SK-N-SH (cell line): ENCODE results near the gene ZER1. TPM values are rescaled to one million over a fixed set of nuclear protein-coding genes. Genes with fewer than 3 reads are reported as not detected.

Experiments
- CTCF ChIA-PET: fragments of 300-600, 350-600 bp; formaldehyde crosslinking; extraction: SDS; loops from one replicate; lab custom pipeline; 2021; lab: Yijun Ruan, JAX
- POLR2A ChIA-PET: fragments of 350-600 bp; sonication (Branson Sonifier 250); formaldehyde crosslinking; extraction: SDS; loops from one replicate; lab custom pipeline; 2020; ENCODE audit warnings: antibody characterized with exemption, inconsistent platforms; lab: Yijun Ruan, JAX
- DNase-seq: peaks from one replicate; pipeline ENCODE4 v3.0.0; 2012
- H2AFZ ChIP-seq: fragments of 200-600 bp; sonication (generic); 2 replicates; pipeline ENCODE4 v1.8.1; 2016; ENCODE audit warnings: antibody characterized with exemption, mild to moderate bottlenecking, low read depth
- H3F3A ChIP-seq: fragments of 200-600 bp; sonication (generic); replicated peaks from 2 replicates; pipeline ENCODE3; 2016; ENCODE audit warnings: antibody characterized with exemption, mild to moderate bottlenecking; ENCODE audit not compliant: insufficient read depth
- H3K27ac ChIP-seq, 2 experiments: fragments of 200-500 bp in 1 of 2; fragments of 200-600 bp in 1 of 2; sonication (Bioruptor generic) in 1 of 2; sonication (generic), shearing (Covaris generic) in 1 of 2; 2 replicates each; pipeline versions ENCODE4 v1.5.1 to v1.6.1; 2014 to 2016; ENCODE audit warnings: low read depth in 2 of 2, inconsistent platforms in 1 of 2, low read length in 1 of 2, mild to moderate bottlenecking in 1 of 2, mixed read lengths in 1 of 2
- H3K27me3 ChIP-seq: fragments of 200-600 bp; sonication (generic), shearing (Covaris generic); 2 replicates; pipeline ENCODE4 v1.6.1; 2016; ENCODE audit warnings: mixed run types; ENCODE audit not compliant: insufficient read depth
- H3K36me3 ChIP-seq, 2 experiments: fragments of 200-500 bp in 1 of 2; fragments of 200-600 bp in 1 of 2; sonication (Bioruptor generic) in 1 of 2; sonication (generic) in 1 of 2; replicated peaks in 1 of 2; 2 replicates each; pipeline versions ENCODE3 to v1.5.1; 2014 to 2016; ENCODE audit warnings: low read length in 1 of 2, mild to moderate bottlenecking in 1 of 2; ENCODE audit not compliant: insufficient read depth in 2 of 2, control insufficient read depth in 1 of 2
- H3K4me1 ChIP-seq, 2 experiments: fragments of 200-500 bp in 1 of 2; fragments of 200-600 bp in 1 of 2; sonication (Bioruptor generic) in 1 of 2; sonication (generic), shearing (Covaris generic) in 1 of 2; 2 replicates each; pipeline versions ENCODE4 v1.5.1 to v1.6.1; 2014 to 2016; ENCODE audit warnings: low read depth in 1 of 2, low read length in 1 of 2, mixed run types in 1 of 2; ENCODE audit not compliant: insufficient read depth in 2 of 2, control insufficient read depth in 1 of 2
- H3K4me2 ChIP-seq: fragments of 200-600 bp; sonication (generic), shearing (Covaris generic); 2 replicates; pipeline ENCODE4 v1.6.1; 2017; ENCODE audit warnings: mixed run types
- H3K4me3 ChIP-seq, 2 experiments: fragments of 200-500 bp in 1 of 2; fragments of 200-600 bp in 1 of 2; sonication (Bioruptor generic) in 1 of 2; sonication (generic), shearing (Covaris generic) in 1 of 2; 2 replicates each; pipeline versions ENCODE4 v1.5.1 to v1.8.1; 2014 to 2016; ENCODE audit warnings: low read depth in 2 of 2, inconsistent platforms in 1 of 2, low read length in 1 of 2, mild to moderate bottlenecking in 1 of 2, mixed read lengths in 1 of 2, moderate library complexity in 1 of 2
- H3K79me2 ChIP-seq: fragments of 200-600 bp; sonication (generic); 2 replicates; pipeline ENCODE4 v1.8.1; 2017; ENCODE audit warnings: mild to moderate bottlenecking; ENCODE audit not compliant: insufficient read depth
- H3K9ac ChIP-seq: fragments of 200-600 bp; sonication (generic); 2 replicates; pipeline ENCODE4 v1.6.1; 2017; ENCODE audit warnings: mixed run types
- H3K9me2 ChIP-seq: fragments of 200-600 bp; sonication (generic); 2 replicates; pipeline ENCODE4 v1.6.1; 2017; ENCODE audit warnings: mixed run types
- H3K9me3 ChIP-seq: fragments of 200-600 bp; sonication (generic); 2 replicates; pipeline ENCODE4 v1.6.1; 2017; ENCODE audit warnings: mixed run types, mild to moderate bottlenecking, moderate library complexity
- H4K20me1 ChIP-seq: fragments of 200-600 bp; sonication (generic); 2 replicates; pipeline ENCODE4 v1.6.1; 2017; ENCODE audit warnings: mild to moderate bottlenecking, mixed run types; ENCODE audit not compliant: insufficient read depth
- ELF1 ChIP-seq: IDR thresholded peaks from 2 replicates; pipeline ENCODE4 v1.4.0; 2012
- EP300 ChIP-seq, 2 experiments: IDR thresholded peaks; 2 replicates each; pipeline versions ENCODE4 v1.4.0 to v1.6.1; 2012; ENCODE audit warnings: borderline replicate concordance in 1 of 2, low read depth in 1 of 2, low read length in 1 of 2
- FOSL2 ChIP-seq: IDR thresholded peaks from 2 replicates; pipeline ENCODE4 v1.4.0; 2012; ENCODE audit warnings: low read depth, mild to moderate bottlenecking, moderate library complexity, borderline replicate concordance
- GABPA ChIP-seq: IDR thresholded peaks from 2 replicates; pipeline ENCODE4 v1.4.0; 2012; ENCODE audit warnings: low read depth, mild to moderate bottlenecking
- JUND ChIP-seq: IDR thresholded peaks from 2 replicates; pipeline ENCODE4 v1.4.0; 2012
- RXRA ChIP-seq: IDR thresholded peaks from 2 replicates; pipeline ENCODE4 v1.4.0; 2012; ENCODE audit warnings: low read depth, mild to moderate bottlenecking, borderline replicate concordance
- SIN3A ChIP-seq: IDR thresholded peaks from 2 replicates; pipeline ENCODE4 v1.6.1; 2012; ENCODE audit warnings: low read depth, mild to moderate bottlenecking, low read length, moderate library complexity, borderline replicate concordance
- TCF12 ChIP-seq: IDR thresholded peaks from 2 replicates; pipeline ENCODE4 v1.4.0; 2012
- USF1 ChIP-seq: IDR thresholded peaks from 2 replicates; pipeline ENCODE4 v1.4.0; 2012; ENCODE audit warnings: low read depth, borderline replicate concordance
- USF2 ChIP-seq: fragments of 150-350 bp; IDR thresholded peaks from 2 replicates; pipeline ENCODE4 v1.6.1; 2017; ENCODE audit warnings: antibody characterized with exemption, low read length, low read depth, borderline replicate concordance
- YY1 ChIP-seq: IDR thresholded peaks from 2 replicates; pipeline ENCODE4 v1.4.0; 2012; ENCODE audit warnings: low read depth, mild to moderate bottlenecking
- WGBS: methylation state at CpG from one replicate; pipeline ENCODE4 v1.1.6; 2017; ENCODE audit warnings: low lambda C conversion rate; 5-methylcytosine and 5-hydroxymethylcytosine counted together
- polyA plus RNA-seq, 3 experiments: library from polyadenylated mRNA; depleted of rRNA; stranded (reverse); fragments of >200 nt; gene quantifications; 2 replicates each; pipeline ENCODE4 v1.2.3, GENCODE V29; 2012
- TF ChIP-seq, protein P1 (sequence below): fragments of 150-350 bp; IDR thresholded peaks from 2 replicates; pipeline ENCODE4 v1.6.1; 2016; ENCODE audit warnings: mild to moderate bottlenecking, low read depth, low read length
- TF ChIP-seq, protein P2 (sequence below): IDR thresholded peaks from 2 replicates; pipeline ENCODE4 v1.6.1; 2012; ENCODE audit warnings: mild to moderate bottlenecking, low read depth, low read length, moderate library complexity
- TF ChIP-seq, protein P3 (sequence below): IDR thresholded peaks from 2 replicates; pipeline ENCODE4; 2012

ZER1 gene
- polyA plus RNA-seq, 1 of the 3 experiments (the other 2 are of a cell fraction), result 30.9 TPM

DNA sequence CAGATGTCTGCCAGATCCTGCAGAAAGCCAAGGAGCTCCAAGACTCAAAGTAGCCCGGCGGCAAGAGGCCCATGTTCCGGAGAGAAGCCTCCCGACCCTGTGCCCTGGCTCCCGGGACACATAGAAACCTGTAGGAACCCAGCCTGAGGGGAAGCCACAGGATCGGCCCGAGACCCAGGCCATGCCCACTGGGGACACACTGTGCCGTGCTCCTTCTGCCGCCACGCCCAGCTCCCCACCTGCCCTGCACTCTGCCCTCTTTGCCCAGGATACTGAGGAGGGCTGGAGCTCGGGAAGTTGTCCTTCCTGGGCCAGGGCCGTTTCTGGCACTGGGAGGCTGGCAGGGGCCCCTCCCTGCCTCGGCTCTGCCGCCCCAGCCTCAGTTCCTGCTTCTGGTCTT is 36.1 kb upstream of the ZER1 start:
- Histone ChIP-seq H3K79me2 (no peaks in the 10 kb centered on the region), H3K9me3 (no peaks in the 10 kb centered on the region), H3K9me2 (no peaks in the 10 kb centered on the region), H3K36me3 (peaks cover 15 to 24% of the 10 kb centered on the region in 2 experiments), H3K9ac (no peak overlapping the region), H2AFZ (no peak overlapping the region), H3K4me2 (no peak overlapping the region), H4K20me1 (no peaks in the 10 kb centered on the region), H3K4me3 (no peak overlapping the region), H3F3A (no peaks in the 10 kb centered on the region), H3K27ac (no peak overlapping the region), H3K4me1 (no peaks in the 10 kb centered on the region), H3K27me3 (no peaks in the 10 kb centered on the region)
- ChIA-PET CTCF (interaction anchor here (2.8 kb wide), 1 partner anchor 10 kb away, joined by 11 read pairs; the partner anchor contains the start of gene ENDOG), POLR2A (no interaction called here)
- 71% methylated on average over 3 of the region's 14 CpGs for WGBS
- no peak for DNase-seq
- no peak for TF ChIP-seq FOSL2
- TF ChIP-seq GABPA, result no peak
- TF ChIP-seq USF1, result no peak
- no peak for TF ChIP-seq EP300 (IDR thresholded peaks at IDR 0.05; ENCODE audit: borderline replicate concordance in 1 of 2, low read depth in 1 of 2, low read length in 1 of 2)
- no peak for TF ChIP-seq YY1
- no peak for TF ChIP-seq TCF12
- TF ChIP-seq JUND, result no peak
- TF ChIP-seq RXRA, result no peak
- TF ChIP-seq SIN3A, result no peak
- TF ChIP-seq, protein P1, sequence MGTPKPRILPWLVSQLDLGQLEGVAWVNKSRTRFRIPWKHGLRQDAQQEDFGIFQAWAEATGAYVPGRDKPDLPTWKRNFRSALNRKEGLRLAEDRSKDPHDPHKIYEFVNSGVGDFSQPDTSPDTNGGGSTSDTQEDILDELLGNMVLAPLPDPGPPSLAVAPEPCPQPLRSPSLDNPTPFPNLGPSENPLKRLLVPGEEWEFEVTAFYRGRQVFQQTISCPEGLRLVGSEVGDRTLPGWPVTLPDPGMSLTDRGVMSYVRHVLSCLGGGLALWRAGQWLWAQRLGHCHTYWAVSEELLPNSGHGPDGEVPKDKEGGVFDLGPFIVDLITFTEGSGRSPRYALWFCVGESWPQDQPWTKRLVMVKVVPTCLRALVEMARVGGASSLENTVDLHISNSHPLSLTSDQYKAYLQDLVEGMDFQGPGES, result no peak
- no peak for TF ChIP-seq USF2
- TF ChIP-seq ELF1, result no peak
- TF ChIP-seq, protein P2, sequence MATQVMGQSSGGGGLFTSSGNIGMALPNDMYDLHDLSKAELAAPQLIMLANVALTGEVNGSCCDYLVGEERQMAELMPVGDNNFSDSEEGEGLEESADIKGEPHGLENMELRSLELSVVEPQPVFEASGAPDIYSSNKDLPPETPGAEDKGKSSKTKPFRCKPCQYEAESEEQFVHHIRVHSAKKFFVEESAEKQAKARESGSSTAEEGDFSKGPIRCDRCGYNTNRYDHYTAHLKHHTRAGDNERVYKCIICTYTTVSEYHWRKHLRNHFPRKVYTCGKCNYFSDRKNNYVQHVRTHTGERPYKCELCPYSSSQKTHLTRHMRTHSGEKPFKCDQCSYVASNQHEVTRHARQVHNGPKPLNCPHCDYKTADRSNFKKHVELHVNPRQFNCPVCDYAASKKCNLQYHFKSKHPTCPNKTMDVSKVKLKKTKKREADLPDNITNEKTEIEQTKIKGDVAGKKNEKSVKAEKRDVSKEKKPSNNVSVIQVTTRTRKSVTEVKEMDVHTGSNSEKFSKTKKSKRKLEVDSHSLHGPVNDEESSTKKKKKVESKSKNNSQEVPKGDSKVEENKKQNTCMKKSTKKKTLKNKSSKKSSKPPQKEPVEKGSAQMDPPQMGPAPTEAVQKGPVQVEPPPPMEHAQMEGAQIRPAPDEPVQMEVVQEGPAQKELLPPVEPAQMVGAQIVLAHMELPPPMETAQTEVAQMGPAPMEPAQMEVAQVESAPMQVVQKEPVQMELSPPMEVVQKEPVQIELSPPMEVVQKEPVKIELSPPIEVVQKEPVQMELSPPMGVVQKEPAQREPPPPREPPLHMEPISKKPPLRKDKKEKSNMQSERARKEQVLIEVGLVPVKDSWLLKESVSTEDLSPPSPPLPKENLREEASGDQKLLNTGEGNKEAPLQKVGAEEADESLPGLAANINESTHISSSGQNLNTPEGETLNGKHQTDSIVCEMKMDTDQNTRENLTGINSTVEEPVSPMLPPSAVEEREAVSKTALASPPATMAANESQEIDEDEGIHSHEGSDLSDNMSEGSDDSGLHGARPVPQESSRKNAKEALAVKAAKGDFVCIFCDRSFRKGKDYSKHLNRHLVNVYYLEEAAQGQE, result no peak
- TF ChIP-seq, protein P3, sequence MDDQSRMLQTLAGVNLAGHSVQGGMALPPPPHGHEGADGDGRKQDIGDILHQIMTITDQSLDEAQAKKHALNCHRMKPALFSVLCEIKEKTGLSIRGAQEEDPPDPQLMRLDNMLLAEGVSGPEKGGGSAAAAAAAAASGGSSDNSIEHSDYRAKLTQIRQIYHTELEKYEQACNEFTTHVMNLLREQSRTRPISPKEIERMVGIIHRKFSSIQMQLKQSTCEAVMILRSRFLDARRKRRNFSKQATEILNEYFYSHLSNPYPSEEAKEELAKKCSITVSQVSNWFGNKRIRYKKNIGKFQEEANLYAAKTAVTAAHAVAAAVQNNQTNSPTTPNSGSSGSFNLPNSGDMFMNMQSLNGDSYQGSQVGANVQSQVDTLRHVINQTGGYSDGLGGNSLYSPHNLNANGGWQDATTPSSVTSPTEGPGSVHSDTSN, result no peak
